Mesenchymal stem cell (in vitro differentiated cells and primary cell): ENCODE measurements around the gene SPSB1.

Experiments
- DNase-seq: peaks from one replicate; pipeline ENCODE4 v3.0.0-alpha.2; 2013
- H2AFZ ChIP-seq: one replicate; pipeline ENCODE4 v1.6.1; 2013; ENCODE audit warnings: low read depth, mild to moderate bottlenecking, control low read depth, inconsistent platforms, low read length, moderate library complexity
- H2AK5ac ChIP-seq: 2 replicates; pipeline ENCODE4 v1.6.1; 2013; ENCODE audit warnings: low read length, moderate library complexity, mild to moderate bottlenecking, inconsistent platforms; ENCODE audit not compliant: severe bottlenecking
- H2BK120ac ChIP-seq: one replicate; pipeline ENCODE4 v1.6.1; 2013; ENCODE audit warnings: low read depth, mild to moderate bottlenecking, inconsistent platforms, low read length, moderate library complexity
- H2BK12ac ChIP-seq, 2 experiments: one replicate each; pipeline ENCODE4 v1.6.1; 2013; ENCODE audit warnings: inconsistent platforms in 2 of 2, low read length in 2 of 2, mild to moderate bottlenecking in 2 of 2, moderate library complexity in 2 of 2, control low read depth in 1 of 2
- H2BK15ac ChIP-seq: one replicate; pipeline ENCODE4 v1.6.1; 2013; ENCODE audit warnings: mild to moderate bottlenecking, low read depth, inconsistent platforms; ENCODE audit not compliant: poor library complexity, severe bottlenecking
- H2BK5ac ChIP-seq: 2 replicates; pipeline ENCODE4 v1.6.1; 2013; ENCODE audit warnings: low read depth, mild to moderate bottlenecking, low read length, control low read depth, inconsistent platforms; ENCODE audit not compliant: poor library complexity, severe bottlenecking
- H3K14ac ChIP-seq, 2 experiments: one replicate each; pipeline ENCODE4 v1.6.1; 2013; ENCODE audit warnings: inconsistent platforms in 2 of 2, low read length in 2 of 2, control low read depth in 1 of 2, mild to moderate bottlenecking in 1 of 2, moderate library complexity in 1 of 2
- H3K18ac ChIP-seq, 2 experiments: one replicate each; pipeline ENCODE4 v1.6.1; 2013; ENCODE audit warnings: inconsistent platforms in 2 of 2, low read length in 2 of 2, control low read depth in 1 of 2, low read depth in 1 of 2, mild to moderate bottlenecking in 1 of 2
- H3K23ac ChIP-seq, 2 experiments: one replicate each; pipeline ENCODE4 v1.6.1; 2013; ENCODE audit warnings: inconsistent platforms in 2 of 2, low read length in 2 of 2, mild to moderate bottlenecking in 2 of 2, moderate library complexity in 2 of 2, control low read depth in 1 of 2
- H3K27ac ChIP-seq: 2 replicates; pipeline ENCODE4 v1.5.1; 2013; ENCODE audit warnings: mild to moderate bottlenecking, moderate library complexity, low read length, control low read depth, inconsistent platforms; ENCODE audit not compliant: poor library complexity, severe bottlenecking
- H3K27me3 ChIP-seq, 2 experiments: 2 replicates each; pipeline versions ENCODE4 v1.6.1 to v1.7.0; 2013; ENCODE audit warnings: low read length in 2 of 2, mild to moderate bottlenecking in 2 of 2, moderate library complexity in 2 of 2, control low read depth in 1 of 2, inconsistent platforms in 1 of 2; ENCODE audit not compliant: control insufficient read depth in 1 of 2, insufficient read depth in 1 of 2
- H3K36me3 ChIP-seq, 2 experiments: 2 replicates each; pipeline versions ENCODE4 v1.6.1 to v1.7.0; 2013; ENCODE audit warnings: low read length in 2 of 2, control low read depth in 1 of 2, inconsistent platforms in 1 of 2, low read depth in 1 of 2, mild to moderate bottlenecking in 1 of 2; ENCODE audit not compliant: insufficient read depth in 2 of 2, control insufficient read depth in 1 of 2
- H3K4ac ChIP-seq, 2 experiments: one replicate each; pipeline ENCODE4 v1.6.1; 2013; ENCODE audit warnings: inconsistent platforms in 2 of 2, low read length in 2 of 2, mild to moderate bottlenecking in 2 of 2, moderate library complexity in 2 of 2, control low read depth in 1 of 2, low read depth in 1 of 2
- H3K4me1 ChIP-seq: 2 replicates; pipeline ENCODE4 v1.6.1; 2013; ENCODE audit warnings: low read depth, low read length, control low read depth; ENCODE audit not compliant: control insufficient read depth, insufficient read depth
- H3K4me2 ChIP-seq: 2 replicates; pipeline ENCODE4 v1.6.1; 2013; ENCODE audit warnings: low read length, mild to moderate bottlenecking, inconsistent platforms; ENCODE audit not compliant: poor library complexity, severe bottlenecking
- H3K4me3 ChIP-seq, 2 experiments: 2 replicates each; pipeline versions ENCODE4 v1.5.1 to v1.7.0; 2013; ENCODE audit warnings: low read length in 2 of 2, mild to moderate bottlenecking in 2 of 2, control low read depth in 1 of 2, low read depth in 1 of 2; ENCODE audit not compliant: insufficient read depth in 1 of 2
- H3K79me1 ChIP-seq: replicated peaks from 2 replicates; pipeline ENCODE4 v1.6.1; 2013; ENCODE audit warnings: mild to moderate bottlenecking, control low read depth, low read length, inconsistent platforms; ENCODE audit not compliant: poor library complexity, severe bottlenecking
- H3K9ac ChIP-seq: 2 replicates; pipeline ENCODE4 v1.7.0; 2013; ENCODE audit warnings: mild to moderate bottlenecking, low read length, moderate library complexity
- H3K9me3 ChIP-seq: 2 replicates; pipeline ENCODE4 v1.7.0; 2013; ENCODE audit warnings: mild to moderate bottlenecking, low read length; ENCODE audit not compliant: control insufficient read depth
- H4K8ac ChIP-seq: one replicate; pipeline ENCODE4 v1.6.1; 2013; ENCODE audit warnings: inconsistent platforms, mild to moderate bottlenecking, low read length, moderate library complexity
- H4K91ac ChIP-seq: one replicate; pipeline ENCODE4 v1.6.1; 2013; ENCODE audit warnings: mild to moderate bottlenecking, low read length, inconsistent platforms
- WGBS: methylation state at CpG from one replicate; pipeline ENCODE4 v1.1.7; 2013; ENCODE audit warnings: mixed read lengths; 5-methylcytosine and 5-hydroxymethylcytosine counted together

SPSB1 gene

GRCh38 chr1:9245230-9245619 lies 47.5 kb upstream of the SPSB1 start:
- Histone ChIP-seq H2AFZ (no peak overlapping the region), H2BK5ac (no peak overlapping the region), H4K91ac (no peak overlapping the region), H4K8ac (no peak overlapping the region), H3K9me3 (no peaks in the 10 kb centered on the region), H3K14ac (no peak overlapping the region), H3K27me3 (no peaks in the 10 kb centered on the region), H3K4ac (no peak overlapping the region), H2BK12ac (peak overlapping the region in 1 of 2 experiments; percentile 15), H3K27ac (no peak overlapping the region), H3K18ac (no peak overlapping the region), H3K4me2 (no peak overlapping the region), H3K4me1 (peaks cover 17% of the 10 kb centered on the region), H3K23ac (no peak overlapping the region), H3K4me3 (no peak overlapping the region), H2BK120ac (no peak overlapping the region), H3K9ac (no peak overlapping the region), H3K79me1 (peaks cover 20% of the 10 kb centered on the region), H2BK15ac (no peak overlapping the region), H2AK5ac (no peak overlapping the region), H3K36me3 (peaks cover 37 to 59% of the 10 kb centered on the region in 2 experiments)
- 97% methylated on average over 15 of the region's 15 CpGs for WGBS
- DNase-seq: no peak

DNA sequence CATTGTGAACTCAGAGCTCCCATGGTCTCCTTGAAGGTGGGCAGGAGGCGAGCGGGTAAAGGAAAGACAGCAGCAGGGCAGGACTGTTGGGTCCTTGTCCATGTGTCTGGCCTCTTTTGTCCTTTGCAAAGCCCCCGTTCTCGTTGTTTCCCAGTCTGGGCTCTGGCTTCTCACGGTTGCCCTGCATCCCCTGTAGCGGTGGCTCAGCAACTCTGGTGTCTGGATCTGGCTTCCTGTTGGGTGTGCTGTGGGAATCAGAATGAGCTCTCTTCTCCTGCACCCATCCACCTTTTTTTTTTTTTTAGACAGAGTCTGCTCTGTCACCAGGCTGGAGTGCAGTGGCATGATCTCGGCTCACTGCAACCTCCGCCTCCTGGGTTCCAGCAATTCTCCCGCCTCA lies 47.0 kb upstream of the SPSB1 start:
- no peak overlapping the region for H3K4me3 ChIP-seq
- no peak overlapping the region for H2BK15ac ChIP-seq
- H3K9ac ChIP-seq: no peak overlapping the region
- H3K9me3 ChIP-seq: no peaks in the 10 kb centered on the region
- H3K4me1 ChIP-seq: peaks cover 21% of the 10 kb centered on the region
- no peaks in the 10 kb centered on the region for H3K27me3 ChIP-seq
- WGBS: 100% methylated on average over 9 of the region's 9 CpGs
- H2AK5ac ChIP-seq: no peak overlapping the region
- H3K23ac ChIP-seq: no peak overlapping the region
- H3K4ac ChIP-seq: no peak overlapping the region
- H2AFZ ChIP-seq: no peak overlapping the region
- DNase-seq: no peak
- H2BK5ac ChIP-seq: no peak overlapping the region
- no peak overlapping the region for H3K18ac ChIP-seq
- no peak overlapping the region for H3K27ac ChIP-seq
- H3K36me3 ChIP-seq: peaks cover 37 to 54% of the 10 kb centered on the region in 2 experiments
- H3K4me2 ChIP-seq: no peak overlapping the region
- no peak overlapping the region for H4K91ac ChIP-seq
- peak overlapping the region in 1 of 2 experiments; percentile 15 for H2BK12ac ChIP-seq
- no peak overlapping the region for H3K14ac ChIP-seq
- no peak overlapping the region for H2BK120ac ChIP-seq
- H4K8ac ChIP-seq: no peak overlapping the region
- H3K79me1 ChIP-seq: peaks cover 19% of the 10 kb centered on the region

DNA sequence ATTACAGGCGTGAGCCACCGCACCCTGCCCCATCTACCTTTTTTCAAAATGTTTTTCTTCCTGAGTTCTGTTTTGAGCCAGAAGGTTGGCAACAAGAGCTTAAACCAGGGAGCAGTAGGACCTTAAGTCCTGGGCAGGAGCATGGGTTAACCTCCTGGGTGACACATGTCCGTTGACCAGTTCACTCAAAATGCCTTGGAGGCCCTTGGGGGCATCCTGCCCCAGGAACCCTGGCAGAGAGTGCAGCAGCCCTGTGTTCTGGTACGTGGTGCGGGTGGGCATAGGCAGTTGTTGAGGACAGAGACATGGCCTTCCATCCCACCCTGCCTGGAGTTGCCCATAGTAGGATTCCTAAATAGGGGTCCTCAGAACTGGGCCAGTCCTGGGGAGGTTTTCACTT lies 46.5 kb upstream of the SPSB1 start:
- peaks cover 34 to 53% of the 10 kb centered on the region in 2 experiments for H3K36me3 ChIP-seq
- H3K9ac ChIP-seq: no peak overlapping the region
- H4K8ac ChIP-seq: no peak overlapping the region
- no peak for DNase-seq
- no peaks in the 10 kb centered on the region for H3K9me3 ChIP-seq
- no peak overlapping the region for H3K4ac ChIP-seq
- no peak overlapping the region for H4K91ac ChIP-seq
- peaks cover 16% of the 10 kb centered on the region for H3K79me1 ChIP-seq
- H2BK120ac ChIP-seq: no peak overlapping the region
- H3K18ac ChIP-seq: no peak overlapping the region
- no peak overlapping the region for H2BK5ac ChIP-seq
- H3K4me2 ChIP-seq: no peak overlapping the region
- no peak overlapping the region for H2AFZ ChIP-seq
- no peaks in the 10 kb centered on the region for H3K27me3 ChIP-seq
- H3K4me3 ChIP-seq: no peak overlapping the region
- no peak overlapping the region for H2BK12ac ChIP-seq
- H2AK5ac ChIP-seq: no peak overlapping the region
- WGBS: 100% methylated on average over 5 of the region's 5 CpGs
- peaks cover 24% of the 10 kb centered on the region for H3K4me1 ChIP-seq
- no peak overlapping the region for H3K23ac ChIP-seq
- H3K14ac ChIP-seq: no peak overlapping the region
- no peak overlapping the region for H2BK15ac ChIP-seq
- H3K27ac ChIP-seq: no peak overlapping the region

DNA sequence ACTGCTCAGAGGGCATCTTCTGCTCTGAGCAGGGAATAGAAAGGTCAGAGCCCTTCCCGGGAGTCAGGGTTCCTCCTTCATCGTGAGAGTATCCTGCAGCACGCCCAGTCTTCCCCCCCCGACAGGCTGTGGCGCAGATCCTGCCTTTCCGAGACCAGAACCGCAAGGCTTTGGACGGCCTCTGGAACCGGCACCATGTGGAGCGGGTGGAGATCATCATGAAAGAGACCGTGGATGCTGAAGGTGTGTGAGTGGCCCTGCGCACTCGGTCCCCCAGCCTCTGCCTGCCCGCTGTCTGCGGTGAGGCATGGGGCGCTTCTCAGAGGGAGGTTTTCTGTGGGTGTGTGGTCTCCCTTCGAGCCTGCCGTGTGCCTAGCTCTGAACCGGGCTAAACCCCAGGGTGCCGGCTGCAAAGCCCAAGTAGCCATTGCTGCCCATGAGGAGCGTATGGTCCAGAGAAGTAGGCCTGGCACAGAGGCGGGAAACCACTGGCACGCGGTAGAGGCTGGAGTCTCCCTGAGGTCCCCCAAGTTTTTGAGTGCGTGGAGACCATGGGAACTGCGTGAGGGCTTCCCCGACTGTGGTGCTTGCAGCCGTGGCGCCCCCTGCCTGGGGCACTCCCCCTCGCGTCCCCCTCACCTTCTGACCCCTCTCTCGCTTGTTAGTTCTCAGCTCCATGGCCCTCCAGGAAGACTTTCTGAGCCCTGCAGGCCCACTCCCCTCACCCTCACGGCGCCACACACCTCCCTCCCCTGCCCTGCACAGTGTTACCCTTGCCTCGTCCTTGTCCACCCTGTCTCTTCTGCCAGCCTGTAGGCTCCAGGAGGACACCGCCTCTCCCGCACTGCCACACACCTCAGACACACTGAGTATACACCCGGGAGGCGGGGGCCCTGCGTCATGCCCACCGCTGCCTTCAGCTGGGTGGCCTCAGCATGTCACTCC lies 45.6 kb upstream of the SPSB1 start:
- Histone ChIP-seq H3K4me2 (no peak overlapping the region), H3K4me1 (peaks cover 28% of the 10 kb centered on the region), H3K27ac (no peak overlapping the region), H3K9ac (no peak overlapping the region), H2AK5ac (no peak overlapping the region), H4K91ac (no peak overlapping the region), H3K4me3 (no peak overlapping the region), H2BK5ac (no peak overlapping the region), H2BK12ac (no peak overlapping the region), H3K18ac (no peak overlapping the region), H3K4ac (no peak overlapping the region), H2BK15ac (no peak overlapping the region), H3K14ac (no peak overlapping the region), H3K36me3 (peaks cover 34 to 55% of the 10 kb centered on the region in 2 experiments), H3K23ac (no peak overlapping the region), H3K27me3 (no peaks in the 10 kb centered on the region), H3K9me3 (no peaks in the 10 kb centered on the region), H4K8ac (no peak overlapping the region), H2AFZ (no peak overlapping the region), H2BK120ac (no peak overlapping the region), H3K79me1 (peaks cover 16% of the 10 kb centered on the region)
- 94% methylated on average over 41 of the region's 41 CpGs for WGBS
- no peak for DNase-seq
